Embryonic facial prominence (tissue), 1 donor: ENCODE data around the gene EMC9.
A peak's percentile ranks its signal among the peaks of the same experiment; 100 is the strongest.

Experiments used
- DNase-seq: peaks from one replicate; pipeline ENCODE4 v3.0.0-alpha.2; 2016; ENCODE audit errors: extremely low spot score

Gene EMC9

DNA sequence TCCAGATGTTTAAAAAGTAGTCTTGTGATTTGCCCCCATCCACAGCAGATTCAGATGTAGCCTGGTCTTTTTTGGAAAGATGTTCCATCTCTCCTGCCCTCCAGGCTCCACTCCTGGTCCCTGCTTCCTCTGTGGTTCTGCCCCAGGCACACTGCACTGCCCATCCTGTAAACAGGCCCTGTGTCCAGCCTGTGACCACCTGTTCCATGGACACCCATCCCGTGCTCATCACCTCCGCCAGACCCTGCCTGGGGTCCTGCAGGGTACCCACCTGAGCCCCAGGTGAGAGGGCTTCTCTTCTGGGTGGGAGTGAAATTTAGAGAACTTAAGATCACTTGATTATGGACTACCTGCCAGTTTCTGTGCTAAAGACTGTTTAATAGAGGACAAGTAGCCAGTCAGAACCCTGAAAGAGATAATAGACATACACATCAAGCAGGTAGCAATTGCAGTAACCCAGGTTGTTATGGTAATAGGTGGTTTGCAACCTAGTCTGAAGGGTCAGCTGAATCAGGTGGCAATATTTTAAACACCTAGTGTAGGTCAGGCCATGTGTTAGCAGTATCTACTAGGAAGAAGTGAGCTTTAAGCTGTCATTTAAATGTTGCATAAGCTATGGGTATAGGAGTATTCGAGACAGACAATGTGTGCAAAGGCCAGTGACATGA lies 8.0 kb upstream of the EMC9 start:
- no peak for DNase-seq

DNA sequence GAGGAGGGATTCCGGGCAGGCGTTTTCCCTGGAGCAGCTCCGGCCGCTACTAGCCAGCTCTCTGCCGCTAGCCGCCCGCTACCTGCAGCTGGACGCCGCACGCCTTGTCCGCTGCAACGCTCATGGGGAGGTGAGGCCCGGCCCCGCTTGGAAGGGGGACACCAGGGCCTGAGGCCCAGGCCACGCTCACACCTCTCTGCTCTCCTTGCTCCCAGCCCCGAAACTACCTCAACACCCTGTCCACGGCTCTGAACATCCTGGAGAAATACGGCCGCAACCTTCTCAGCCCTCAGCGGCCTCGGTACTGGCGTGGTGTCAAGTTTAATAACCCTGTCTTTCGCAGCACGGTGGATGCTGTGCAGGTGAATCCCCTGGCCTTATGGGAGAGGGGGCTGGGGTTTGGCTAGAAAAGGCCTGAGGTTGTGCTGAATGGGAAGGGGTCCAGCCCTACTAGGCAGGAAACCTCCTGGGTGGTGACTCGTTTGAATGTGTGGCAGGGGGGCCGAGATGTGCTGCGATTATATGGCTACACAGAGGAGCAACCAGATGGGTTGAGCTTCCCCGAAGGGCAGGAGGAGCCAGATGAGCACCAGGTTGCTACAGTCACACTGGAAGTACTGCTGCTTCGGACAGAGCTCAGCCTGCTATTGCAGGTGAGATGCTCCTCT lies 6.5 kb upstream of the EMC9 start:
- DNase-seq, result no peak

DNA sequence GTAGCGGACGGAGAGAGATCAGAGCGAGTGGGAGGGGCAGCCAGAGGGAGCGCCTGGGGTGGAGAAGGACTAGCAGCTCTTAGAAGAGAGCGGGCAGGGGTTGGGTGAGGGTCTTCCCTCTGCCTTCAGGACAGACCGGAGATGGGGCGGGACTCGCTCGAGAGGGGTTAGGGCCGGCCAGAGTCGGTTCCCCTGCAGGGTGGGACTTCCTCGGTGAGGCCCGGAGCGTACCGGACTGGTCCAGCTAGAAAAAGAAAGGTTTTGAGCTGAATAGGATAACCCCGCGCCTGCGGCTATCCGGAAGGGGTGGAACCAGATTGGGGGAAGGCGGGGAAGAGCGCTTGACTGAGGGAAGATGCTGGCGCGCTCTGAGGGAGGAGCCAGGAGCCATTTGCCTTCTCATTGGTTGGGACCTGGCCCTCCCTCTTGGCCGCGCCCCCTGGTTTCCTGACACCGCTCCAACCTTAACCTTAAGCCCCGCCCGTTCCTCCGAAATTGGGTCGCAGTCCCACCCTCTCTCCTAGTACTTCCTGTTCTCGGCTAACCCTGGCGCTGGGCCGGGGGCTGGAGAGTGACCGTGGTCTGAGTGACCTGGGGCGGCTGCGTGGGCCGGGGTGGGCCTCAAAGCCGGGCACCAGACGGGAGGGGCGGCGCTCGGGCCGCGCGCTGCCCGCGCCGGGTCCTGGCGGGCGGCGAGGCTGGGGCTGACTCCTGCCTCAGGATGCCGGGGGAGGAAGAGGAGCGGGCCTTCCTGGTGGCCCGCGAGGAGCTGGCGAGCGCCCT lies 5.8 kb upstream of the EMC9 start, which contains the start of gene RNF31:
Gene RNF31, plus strand, starts transcription at position 521 of the 783 bp plus-strand sequence. Its CDS starts 201 bp downstream, at position 722.
- DNase-seq, result peak; percentile 94

DNA sequence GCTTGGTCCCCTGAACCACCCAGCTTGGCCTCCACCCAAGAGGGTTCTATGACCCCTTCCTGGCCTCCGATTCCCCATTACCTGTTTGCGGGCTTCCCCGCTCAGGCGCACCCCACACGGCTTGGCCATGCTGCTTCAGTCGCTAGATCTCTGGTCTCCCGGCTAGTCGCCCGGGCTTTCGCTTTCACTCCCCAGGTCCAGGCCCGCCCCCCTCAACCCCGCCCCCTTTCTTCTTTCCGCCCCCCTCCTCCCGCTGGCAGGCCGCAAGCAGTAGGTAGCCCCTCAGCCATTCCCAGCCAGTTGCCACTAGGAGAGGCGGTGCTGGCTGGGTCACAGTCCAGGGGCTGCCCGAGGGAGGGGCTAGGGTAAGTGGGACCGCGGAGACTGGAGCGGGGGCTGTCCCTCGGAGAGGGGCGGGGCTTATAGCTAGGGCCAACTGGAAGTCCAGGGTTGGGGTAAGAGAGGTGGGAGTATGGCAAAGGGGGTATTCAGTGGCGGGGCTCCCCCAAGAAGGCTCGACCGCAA lies 5.1 kb upstream of the EMC9 start, which contains the start of gene PSME2:
Gene PSME2, minus strand, starts transcription at position 158 of the 525 bp plus-strand sequence. Its CDS starts 29 bp downstream, at position 129.
- DNase-seq, result peak; percentile 82

DNA sequence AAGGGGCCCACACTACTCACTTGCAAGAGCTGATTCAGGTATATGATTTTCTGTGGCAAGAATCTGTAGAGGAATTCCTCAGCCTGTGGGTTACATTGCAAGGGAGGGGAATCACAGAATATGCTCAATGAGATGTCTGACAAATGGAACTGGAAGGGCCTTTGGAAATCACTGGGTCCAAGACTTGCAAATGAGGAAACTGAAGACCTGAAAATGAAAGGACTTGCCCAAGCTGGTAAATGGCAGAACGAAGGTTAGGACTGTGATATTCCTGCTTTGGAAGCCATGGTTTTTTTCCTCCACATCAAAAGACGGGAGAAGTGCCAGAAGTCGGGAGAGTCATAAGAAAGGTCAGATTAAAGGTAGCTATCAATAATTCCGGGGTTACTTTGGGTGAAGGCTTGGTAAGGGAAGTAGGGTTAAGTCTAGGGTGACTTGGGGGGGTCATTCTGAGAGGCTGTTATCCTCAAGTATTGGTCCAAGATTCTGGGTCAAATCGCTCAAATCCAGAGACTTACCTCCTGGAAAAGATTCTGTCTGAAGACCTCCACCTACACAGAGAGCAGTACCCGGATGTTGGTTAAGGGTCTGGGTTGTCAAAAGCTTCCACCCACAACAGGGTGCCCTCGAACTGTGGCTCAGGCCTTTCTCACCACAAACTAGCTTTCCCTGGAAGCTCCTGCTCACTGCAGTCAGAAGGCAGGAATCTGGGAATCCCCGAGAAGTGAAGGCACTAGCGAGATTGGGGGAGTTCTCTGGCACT lies 4.5 kb upstream of the EMC9 start:
- DNase-seq, result no peak

DNA sequence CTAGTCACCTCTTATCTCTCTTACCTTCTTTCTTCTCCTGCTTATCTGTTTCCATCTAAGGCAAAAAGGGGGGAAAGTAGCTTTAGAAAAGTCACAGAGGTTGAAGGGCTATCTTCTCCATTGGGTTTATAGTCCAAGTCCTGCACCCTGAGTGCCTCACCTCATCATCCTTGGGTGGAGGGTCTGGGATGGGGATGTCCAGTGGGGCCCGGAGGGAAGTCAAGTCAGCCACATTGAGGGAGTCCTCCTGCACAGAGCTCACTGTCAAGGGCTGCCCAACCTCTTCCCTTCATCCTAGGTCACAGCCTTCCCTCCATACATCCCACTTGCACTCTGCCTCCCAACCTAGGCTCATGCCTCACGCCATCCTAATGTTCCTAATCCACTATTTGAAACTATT lies 3.8 kb upstream of the EMC9 start:
- DNase-seq, result no peak

DNA sequence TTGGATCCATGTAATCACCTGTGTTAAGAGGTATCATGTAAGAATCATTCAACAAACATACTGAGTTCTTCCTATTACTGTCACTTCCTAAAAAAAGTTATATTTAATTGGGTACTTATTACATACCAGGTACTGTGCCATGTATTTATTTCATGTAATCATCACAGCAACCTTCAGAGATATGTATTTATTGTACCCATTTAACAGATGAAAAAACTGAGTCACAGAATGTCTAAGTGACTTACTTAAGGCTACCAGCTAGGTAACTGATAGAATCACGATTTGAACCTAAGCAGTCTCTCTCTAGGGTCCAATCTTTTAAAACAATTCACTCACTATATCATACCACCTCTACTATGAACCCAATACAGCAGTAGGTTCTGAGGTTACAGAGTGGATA lies 3.1 kb upstream of the EMC9 start:
- no peak for DNase-seq

DNA sequence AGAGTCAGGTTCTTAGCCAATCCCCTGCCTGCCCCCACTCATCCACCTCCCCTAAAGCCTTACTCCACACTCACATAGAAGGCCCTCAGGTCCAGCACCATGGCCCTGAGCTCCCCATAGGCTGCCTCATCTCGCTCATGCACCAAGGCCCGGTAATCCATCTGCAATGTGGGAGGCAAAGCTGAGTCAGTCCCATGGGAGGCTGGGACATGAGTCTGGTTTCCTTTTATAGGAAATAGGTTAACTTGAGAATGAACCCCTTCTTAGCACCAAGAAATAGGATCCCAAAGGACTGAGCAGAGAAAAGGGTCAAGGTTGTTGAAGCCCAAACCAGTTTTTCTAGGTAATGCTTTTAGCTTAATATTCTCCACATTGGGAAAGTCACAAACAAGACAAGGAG lies 2.1 kb upstream of the EMC9 start:
- no peak for DNase-seq

DNA sequence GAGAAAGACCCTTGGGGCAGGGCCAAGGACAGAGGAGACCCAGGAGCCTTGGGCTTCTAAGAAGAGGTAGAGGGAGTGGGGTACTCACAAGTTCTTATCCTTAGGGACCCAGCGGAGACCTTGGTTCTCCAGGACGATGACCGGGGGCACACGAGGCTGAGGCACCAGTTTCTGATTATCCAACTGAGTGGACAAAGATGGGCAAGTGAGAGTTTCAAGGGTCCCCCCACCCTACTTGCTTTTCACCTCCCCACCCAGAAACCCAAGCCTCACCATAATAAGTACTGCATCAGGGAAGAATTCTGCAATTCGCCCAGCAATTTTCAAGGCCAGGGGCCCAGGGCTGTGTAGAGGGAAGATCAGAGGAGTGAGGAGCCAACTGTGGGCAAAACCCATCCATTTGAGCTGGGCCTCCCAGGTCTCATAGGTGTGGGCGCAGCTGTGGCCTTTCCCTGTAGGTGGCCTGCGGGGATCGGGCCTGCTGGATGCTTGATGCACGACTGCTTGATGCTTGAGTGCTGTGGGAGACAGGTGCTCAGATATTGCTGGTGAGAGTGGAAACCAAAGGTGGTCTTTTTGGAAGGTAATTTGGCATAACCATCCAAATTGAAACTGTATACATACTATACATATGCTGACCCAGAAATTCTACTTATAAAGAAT lies 2.0 kb downstream of the EMC9 start:
- no peak for DNase-seq

DNA sequence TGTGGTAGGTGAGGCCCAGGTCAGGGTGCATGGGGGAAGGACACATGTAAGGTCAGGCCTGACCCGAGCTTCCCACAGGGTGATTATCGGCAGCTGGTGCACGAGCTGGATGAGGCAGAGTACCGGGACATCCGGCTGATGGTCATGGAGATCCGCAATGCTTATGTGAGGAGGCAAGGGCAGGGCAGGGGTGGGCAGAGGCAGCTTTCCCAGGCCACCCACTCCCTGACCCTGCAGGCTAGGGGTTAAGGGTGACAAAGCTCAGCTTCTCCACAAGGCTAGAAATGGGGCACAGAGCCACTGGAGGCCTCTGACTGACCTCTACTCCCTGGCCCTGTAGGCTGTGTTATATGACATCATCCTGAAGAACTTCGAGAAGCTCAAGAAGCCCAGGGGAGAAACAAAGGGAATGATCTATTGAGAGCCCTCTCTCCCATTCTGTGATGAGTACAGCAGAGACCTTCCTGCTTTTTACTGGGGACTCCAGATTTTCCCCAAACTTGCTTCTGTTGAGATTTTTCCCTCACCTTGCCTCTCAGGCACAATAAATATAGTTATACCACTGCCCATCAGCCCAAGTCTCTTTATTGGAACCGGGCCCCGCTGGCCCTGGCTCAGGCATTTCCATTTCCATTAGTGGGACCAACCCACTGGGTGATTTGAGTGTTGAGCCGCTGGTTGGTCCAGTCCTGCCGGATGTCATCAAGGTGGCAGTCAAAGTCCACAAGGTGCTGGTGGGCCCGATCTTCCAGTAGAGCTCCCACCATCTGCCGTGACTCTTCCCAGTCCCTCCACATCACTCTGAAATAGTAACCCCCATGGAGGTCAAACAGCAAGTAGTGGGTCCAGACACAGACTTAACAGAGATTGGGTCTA lies 2.8 kb downstream of the EMC9 start:
- no peak for DNase-seq

DNA sequence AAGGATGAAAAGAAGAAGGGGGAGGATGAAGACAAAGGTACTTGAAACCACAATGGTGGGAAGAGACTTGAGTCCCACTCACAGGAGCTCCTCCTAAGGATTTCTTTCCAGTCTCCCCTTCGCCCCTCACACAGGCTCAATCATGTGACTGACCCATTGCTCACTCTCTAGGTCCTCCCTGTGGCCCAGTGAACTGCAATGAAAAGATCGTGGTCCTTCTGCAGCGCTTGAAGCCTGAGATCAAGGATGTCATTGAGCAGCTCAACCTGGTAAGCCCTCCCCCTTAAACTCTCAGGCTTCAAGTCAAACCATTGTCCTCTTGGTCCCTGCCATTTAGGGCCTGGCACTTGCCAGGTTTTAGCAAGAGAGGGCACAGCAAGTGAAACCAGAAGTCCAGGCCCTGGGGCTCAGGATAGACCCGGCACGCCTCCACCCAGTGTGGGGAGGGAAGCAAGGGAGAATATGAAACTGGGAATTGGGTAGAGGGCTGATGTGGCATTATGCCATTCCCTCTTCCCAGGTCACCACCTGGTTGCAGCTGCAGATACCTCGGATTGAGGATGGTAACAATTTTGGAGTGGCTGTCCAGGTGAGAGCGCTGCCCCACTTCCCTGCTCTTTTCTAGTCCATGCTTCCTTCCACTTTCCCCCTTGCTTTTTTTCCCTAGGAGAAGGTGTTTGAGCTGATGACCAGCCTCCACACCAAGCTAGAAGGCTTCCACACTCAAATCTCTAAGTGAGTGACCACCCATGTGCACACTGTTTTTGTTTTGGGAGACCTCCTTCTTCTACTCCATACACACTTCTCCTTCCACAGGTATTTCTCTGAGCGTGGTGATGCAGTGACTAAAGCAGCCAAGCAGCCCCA lies 3.6 kb downstream of the EMC9 start:
- no peak for DNase-seq

DNA sequence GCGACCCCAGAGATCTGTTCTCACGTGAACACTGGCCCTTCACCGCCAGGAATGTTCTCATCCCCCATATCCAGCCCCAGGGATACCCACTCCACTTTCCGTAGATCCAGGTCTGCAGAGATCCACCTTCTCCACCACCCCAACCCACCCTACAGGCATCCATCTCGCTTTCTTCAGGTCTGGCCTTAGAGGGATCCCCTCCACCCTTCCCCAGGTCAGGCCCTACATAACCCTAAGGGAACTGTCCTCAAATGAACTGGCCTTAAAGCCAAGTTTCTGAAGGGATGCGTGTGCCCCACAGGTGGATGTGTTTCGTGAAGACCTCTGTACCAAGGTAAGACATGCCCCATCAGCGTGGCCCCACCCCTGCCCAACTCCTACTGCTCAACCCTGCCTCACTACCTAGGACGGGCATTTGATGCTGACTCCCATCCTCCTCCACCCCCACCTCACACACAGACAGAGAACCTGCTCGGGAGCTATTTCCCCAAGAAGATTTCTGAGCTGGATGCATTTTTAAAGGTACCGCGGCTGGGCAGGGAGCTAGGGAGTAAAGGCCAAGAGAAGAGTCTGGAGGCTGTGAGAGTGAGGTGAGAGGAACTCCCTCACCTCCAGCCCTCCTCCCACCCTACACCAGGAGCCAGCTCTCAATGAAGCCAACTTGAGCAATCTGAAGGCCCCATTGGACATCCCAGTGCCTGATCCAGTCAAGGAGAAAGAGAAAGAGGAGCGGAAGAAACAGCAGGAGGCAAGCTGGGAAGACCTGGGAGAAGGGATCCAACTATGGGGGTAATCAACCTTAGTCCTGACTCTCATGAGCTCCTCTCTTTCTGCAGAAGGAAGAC lies 4.5 kb downstream of the EMC9 start:
- DNase-seq, result no peak

DNA sequence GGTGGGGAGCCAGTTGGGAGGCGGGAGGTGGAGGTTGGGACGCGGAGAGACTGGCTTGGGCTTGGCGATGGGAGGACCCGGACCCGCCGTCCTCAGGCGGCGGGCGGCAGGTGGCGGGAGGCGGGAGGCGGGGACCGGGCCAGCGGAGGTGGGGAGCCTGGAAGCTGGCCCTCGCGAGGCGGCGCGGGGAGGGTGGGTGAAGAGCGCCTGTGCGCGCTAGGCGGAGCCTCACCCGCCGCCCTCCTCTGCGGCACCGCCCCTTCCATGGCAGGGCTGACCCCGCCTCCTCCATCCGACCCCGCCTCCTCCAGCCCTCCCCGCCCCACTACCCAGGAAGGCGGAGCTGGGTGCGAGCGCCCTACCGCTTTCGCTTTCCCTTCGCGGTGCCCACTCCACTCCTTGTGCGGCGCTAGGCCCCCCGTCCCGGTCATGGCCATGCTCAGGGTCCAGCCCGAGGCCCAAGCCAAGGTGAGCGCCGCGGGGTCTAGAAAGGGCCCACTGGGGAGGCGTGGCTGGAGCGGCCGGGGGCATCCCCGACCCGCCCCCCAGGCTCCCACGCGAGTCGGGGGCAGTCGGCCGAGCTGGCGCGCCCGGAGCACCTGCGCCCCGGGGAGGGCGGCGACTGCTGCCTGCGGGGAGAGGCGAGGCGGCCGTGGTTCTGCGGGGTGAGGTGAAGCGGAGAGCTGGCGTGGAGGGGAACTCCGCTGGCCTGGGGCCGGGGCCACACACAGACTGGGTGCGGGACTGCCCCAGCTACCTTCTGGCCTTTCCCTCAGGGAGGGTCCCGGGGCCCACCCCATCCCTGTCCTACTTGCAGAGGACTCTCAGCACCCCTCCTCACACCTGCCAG lies 5.3 kb downstream of the EMC9 start, which contains the start of gene PSME1:
Gene PSME1, plus strand, starts transcription at position 361 of the 850 bp plus-strand sequence. Its CDS starts 69 bp downstream, at position 430.
- DNase-seq, result peak; percentile 82

DNA sequence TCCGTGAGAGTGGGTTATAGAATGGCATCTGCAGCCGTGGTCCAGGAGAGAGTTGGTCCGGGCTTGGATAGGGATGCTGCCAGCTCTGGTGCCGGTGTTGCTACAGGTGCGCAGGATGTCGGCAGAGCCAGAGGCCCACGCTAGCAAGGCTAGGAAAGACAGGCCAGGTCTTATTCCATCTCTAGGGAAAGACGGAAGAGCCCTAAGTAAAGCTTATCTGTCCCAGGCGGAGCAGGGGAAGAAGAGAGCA lies 5.9 kb downstream of the EMC9 start:
- no peak for DNase-seq

DNA sequence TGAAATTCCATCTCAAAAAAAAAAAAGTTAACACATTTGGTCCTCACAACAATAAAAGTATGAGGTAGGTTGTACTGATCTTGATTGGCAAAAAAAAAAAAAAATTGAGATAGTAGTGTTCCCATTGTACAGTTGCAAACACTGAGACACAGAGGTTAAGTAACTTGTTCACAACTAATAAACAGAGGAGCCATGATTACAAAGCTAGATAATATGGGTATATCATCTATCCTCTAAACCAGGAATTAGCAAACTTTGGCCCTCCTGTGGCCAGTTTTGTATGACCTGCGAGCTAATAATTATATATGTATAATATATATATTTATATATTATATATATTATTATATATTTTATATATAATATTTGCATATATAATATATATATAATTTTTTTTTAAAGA lies 7.7 kb downstream of the EMC9 start:
- no peak for DNase-seq

DNA sequence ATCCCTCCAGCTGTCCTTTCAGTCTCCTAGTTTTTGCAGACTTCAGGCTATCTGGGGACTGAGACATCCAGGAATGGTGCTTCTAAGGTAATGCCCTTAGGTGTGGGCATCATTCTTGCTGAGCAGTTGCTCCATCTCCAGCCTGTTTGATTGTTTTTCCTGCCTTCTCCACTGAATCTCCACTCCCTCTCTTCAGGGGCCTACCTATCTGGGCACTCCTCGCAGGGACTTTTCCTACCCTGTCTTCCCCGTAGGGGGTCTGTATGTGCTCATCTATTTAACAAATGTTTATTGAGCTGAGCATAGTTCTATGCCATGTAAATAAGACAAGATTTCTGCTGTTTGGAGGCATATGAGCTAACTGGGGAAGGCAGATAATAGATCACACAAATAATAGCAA lies 8.4 kb downstream of the EMC9 start:
- DNase-seq, result no peak

DNA sequence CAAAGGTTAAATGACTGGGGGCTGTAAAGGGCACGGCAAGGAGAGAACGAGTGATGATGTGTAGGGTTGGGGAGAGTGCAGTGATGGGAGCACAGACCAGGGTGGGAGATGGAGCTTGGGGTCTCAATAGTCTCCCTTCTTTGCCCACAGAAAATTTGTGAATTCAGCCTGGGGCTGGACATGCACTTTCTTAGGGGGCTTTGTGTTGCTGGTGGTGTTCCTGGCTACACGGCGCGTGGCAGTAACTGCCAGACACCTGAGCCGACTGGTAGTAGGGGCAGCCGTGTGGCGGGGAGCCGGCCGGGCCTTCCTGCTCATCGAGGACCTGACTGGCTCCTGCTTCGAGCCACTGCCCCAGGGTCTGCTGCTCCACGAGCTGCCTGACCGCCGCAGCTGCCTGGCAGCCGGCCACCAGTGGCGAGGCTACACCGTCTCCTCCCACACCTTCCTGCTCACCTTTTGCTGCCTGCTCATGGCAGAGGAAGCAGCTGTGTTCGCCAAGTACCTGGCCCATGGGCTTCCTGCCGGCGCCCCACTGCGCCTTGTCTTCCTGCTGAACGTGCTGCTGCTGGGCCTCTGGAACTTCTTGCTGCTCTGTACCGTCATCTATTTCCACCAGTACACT lies 9.2 kb downstream of the EMC9 start:
- DNase-seq, result no peak
